ENCODE data around the gene TYW5.
A peak's percentile ranks its signal among the peaks of the same experiment; 100 is the strongest.

The TYW5 gene, protein sequence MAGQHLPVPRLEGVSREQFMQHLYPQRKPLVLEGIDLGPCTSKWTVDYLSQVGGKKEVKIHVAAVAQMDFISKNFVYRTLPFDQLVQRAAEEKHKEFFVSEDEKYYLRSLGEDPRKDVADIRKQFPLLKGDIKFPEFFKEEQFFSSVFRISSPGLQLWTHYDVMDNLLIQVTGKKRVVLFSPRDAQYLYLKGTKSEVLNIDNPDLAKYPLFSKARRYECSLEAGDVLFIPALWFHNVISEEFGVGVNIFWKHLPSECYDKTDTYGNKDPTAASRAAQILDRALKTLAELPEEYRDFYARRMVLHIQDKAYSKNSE

DNA sequence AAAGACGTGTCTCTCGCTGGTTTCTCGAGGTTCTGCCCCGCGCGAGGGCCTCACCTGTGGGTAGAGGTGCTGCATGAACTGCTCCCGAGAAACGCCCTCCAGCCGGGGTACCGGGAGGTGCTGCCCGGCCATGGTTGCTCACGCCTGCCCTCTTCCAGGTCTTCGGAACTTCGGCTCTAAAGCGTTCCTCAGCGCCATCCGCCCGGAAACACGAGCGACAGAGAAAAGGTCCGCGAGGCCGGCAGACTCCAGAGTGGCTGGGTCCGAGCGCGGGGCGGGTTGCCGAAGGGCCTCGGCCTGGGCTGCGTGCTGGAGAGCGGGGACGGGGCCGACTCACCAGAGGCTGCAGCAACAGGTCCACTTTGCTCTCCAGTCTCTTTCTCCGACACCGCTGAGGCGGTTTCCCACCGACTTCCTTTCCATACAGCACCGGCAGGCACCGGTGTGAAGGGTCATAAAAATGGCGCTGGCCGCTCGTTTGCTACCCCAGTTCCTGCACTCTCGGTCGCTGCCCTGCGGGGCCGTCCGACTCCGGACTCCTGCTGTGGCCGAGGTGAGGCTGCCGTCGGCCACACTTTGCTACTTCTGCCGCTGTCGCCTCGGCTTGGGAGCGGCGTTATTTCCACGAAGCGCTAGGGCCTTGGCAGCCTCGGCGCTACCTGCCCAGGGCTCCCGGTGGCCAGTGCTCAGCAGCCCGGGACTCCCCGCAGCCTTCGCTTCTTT is at the start of gene TYW5, which contains the start of gene MAIP1:
TYW5 (minus strand) TSS at position 153 of the 723 bp plus-strand sequence; CDS start at position 132, 21 bp downstream.
MAIP1 (plus strand) TSS at position 244 of the 723 bp plus-strand sequence; CDS start at position 461, 217 bp downstream.
- DNase-seq (ENCODE audit: low spot score), result peak; percentile 77

DNA sequence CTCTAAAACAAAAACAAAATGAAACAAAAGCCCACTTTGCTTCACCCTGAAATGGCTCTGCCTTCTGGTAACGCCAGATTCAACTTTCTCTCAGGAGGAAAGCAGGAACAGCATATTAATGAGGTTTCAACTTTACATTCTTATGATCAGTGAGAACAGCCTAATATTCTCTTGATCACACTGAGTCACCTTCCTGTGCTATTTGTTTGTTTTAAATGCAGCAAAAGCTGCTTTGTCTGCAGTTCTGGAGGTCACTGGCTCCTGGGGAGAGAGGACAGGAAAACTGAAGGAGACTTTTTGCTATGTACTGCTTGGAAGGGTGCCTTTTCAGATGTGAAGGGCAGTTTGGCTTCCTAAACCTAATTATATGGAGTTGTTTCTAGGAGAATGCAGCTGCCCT is 48.2 kb upstream of the TYW5 start:
- DNase-seq (ENCODE audit: low spot score), result no peak

DNA sequence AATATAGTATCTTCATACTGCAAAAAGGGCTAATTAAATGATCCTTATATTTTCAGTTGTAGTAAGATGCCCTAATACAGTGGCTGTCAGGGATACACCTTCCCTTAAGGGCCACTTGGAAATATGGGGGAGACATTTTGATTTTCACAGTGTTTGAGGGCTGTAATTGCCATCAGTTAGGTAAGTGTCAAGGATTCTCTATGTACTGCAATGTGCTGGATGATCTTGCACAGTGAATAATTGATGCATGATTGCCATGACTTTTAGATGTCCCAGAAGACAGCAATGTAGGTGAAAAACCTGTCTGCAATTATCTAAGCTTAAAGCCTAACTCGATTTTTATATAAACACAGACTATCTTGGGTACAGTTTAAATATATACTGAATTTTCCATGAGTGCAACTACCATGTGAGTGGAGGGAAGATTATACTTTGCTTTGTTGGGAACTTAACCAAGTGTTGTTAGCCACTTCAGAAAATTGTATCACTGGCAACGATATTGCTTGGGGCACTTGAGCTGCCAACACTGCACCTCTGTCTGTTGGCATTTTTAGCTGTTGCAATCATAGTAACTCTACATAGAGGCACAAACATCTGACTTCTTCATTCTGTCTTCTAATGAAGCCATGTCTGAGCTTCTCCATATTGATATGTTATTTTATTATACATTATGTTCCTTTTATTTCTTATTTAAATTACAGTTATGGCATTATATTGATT is 45.3 kb upstream of the TYW5 start:
- DNase-seq (ENCODE audit: low spot score), result no peak

DNA sequence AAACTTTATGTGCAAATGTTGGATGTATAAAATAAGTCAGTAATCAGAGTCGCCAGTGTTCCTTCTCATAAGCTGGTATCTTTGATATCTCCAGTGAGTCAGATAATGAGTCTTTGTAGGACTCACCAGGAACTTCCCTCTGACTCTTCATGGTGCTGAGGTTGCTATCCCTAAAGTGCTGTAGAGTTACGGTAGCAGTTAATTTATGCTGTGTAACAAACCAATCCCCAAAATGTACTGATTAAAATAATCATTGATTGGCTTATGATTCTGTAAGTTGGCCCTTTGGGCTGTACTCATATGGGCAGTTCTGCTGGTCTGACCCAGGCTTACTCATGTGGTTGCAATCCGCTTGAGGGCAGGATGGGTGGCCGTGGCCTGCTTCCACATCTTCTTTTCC is 43.9 kb upstream of the TYW5 start:
- DNase-seq (ENCODE audit: low spot score), result no peak

DNA sequence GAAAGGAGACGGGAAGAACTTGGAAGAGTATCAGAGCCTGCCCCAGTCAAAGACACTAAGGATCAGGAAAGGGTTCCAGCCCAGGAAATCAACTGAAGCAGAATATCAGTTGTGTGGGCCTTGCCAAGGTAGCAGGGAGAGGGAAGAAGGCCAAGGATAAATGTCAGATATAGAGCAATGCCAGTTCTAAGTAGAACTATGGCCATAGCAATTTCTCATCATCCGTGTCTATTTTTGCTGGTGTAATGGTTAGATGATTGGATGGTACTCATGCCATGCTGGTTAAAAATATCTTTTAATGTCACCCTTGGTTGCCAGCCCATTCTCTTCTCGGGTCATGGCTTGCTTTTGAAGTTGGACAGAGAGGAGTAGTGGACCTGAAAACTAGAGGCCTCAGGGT is 42.0 kb upstream of the TYW5 start:
- DNase-seq (ENCODE audit: low spot score), result no peak

DNA sequence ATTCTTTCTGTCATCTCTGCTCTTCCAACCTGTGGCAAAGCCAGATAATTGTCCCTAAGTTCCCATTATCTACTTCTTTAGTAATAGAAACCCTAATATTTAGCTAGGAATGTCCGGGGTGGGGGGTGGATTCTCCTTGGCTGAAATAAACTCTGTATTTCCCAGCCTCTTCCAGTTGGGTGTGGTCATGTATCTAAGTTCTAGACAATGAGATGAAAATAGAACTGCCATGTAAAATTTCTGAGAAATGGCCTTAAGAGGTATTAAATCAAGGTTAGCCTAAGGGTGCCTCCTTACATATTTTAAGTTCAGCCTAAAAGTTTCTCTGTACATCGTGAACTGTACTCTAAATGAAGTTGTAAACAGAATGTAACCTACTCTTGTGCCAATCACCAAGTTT is 39.6 kb upstream of the TYW5 start:
- DNase-seq (ENCODE audit: low spot score), result no peak

DNA sequence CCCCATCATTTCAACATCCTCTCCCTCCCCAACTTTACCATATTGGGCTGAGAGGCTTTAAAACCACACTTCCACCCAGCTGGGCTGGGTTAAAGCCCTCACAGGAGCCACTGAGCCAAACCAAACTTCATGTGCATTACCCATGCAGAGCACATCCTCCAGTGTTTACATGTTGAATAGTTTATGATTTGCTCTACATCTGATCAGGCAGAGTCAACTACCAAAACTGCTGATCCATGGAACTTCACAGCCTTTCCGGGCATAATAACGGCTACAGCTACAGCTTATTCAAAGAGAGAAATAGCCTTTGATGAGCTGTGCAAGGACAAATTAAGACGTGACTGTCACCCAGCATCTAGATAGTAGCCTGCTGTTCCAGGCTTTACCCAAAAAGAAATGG is 39.1 kb upstream of the TYW5 start:
- DNase-seq (ENCODE audit: low spot score), result no peak

DNA sequence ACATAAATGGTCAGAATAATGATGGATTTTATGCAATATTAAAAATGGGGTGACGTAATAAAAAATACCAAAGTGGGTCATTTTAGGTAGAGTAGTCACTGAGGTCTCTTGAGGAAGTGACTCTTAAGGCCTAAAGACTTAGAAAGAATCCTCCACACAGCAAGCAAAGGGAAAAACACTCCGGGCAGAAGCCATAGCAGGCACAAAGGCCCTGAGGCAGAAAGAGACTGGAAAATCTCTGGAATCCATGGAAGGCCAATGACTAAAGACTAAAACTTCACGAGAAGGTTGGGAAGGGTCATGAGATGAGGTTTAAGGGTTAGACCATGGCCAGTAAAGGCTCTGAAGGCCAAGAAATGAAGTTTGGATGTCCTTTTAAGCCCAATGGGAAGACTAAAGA is 37.0 kb upstream of the TYW5 start:
- no peak for DNase-seq (ENCODE audit: low spot score)

DNA sequence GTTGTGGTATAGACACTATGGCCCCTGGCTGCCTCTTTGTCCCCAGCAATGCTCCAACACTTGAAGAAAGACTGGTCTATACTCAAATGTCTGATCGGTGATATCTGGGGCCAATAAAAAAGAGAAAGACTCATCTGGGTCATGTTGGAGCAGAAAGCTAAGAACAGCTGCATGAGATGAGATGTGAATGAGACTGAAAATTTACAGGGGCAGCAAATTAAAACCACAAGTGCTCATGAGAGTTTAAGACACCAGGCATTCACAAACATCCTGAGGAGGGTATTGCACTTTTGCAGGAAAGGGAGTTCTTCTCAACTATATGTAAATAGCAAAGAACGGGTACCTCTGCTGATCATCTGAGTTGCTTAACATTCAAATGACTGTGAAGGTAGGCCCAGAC is 36.4 kb upstream of the TYW5 start:
- DNase-seq (ENCODE audit: low spot score), result no peak

DNA sequence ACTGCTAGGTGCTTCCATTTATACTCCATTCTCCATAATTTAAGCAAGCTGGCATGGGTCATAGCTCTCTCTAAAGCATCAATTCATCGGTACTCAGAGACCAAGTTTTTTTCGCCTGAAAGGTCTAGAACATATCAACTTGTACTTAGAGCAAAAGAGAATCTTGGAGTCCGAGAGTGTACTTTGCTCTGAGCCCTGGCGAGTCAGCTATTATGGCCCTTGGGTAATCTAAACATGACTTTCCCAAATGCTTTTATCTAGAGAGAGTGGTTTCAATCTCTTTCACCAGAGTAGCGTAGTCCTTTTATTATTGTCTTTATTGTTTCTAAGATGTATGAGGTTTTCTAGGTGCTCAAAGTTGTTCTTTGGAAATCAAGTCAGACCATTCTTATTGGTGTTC is 34.5 kb upstream of the TYW5 start:
- no peak for DNase-seq (ENCODE audit: low spot score)

DNA sequence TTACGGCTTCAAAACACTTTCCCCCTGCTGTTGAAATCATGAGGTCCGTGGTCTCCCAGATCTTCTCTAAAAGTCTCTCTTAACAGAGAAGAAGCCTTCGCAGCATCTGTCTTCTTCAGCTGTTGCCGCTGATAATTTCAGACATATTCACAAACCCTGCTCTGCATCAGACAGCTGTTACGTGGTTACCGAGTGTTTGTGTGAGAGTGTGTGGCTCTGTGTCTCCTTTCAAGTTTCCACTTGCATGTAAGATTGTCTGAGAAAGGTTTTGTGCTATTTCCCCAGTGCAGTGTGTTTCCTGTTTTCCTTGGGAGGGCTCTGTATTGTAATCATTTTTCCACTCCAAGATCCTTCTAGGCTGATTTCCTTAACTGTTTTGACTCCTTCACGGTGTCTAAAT is 32.9 kb upstream of the TYW5 start:
- DNase-seq (ENCODE audit: low spot score), result no peak

DNA sequence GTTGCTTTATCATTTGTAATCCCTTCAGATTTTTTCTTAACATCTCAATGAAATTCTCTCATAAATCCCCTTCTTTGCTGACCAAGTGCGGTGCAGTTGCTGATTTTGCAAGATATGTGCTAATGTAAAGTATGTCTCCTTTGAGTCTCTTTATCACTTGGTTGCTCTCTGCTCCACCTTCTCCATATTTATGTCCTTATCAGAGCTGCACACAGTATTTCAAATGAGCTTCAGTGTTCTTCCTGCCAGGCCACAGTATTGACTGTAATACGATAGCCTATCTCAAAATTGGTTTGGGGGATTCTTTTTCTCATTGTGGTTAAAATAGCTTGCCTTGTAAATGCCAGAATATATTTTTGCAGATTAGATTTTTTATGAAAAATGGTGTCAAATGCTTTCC is 32.3 kb upstream of the TYW5 start:
- DNase-seq (ENCODE audit: low spot score), result no peak

DNA sequence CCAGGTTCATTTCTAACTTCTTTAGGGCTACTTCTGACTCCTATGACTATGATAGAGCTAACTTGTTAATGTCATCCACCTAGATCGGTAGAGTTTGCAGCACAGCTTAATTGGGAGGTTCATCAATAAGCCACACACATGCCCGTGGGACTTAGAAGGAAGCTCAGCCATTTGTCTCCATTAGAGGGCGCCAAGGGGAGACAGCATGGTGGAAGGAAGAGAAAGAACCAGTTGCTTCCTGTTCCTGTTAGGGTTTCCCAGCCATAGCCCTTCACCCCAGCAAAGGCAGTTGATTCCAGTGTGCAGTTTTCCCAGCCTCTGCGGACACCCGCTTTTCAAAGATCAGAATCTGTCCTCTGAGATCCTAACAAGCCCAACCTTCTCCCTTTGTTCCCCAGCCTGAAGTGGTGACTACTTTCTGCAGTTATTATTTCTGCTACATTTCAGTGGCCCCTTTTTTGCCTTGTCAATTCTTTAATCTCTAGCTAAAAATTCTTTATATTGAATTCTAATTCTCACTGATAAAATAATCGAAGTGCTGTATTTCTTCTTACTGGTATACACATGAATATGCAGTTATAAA is 30.4 kb upstream of the TYW5 start:
- peak; percentile 43 for DNase-seq (ENCODE audit: low spot score)

DNA sequence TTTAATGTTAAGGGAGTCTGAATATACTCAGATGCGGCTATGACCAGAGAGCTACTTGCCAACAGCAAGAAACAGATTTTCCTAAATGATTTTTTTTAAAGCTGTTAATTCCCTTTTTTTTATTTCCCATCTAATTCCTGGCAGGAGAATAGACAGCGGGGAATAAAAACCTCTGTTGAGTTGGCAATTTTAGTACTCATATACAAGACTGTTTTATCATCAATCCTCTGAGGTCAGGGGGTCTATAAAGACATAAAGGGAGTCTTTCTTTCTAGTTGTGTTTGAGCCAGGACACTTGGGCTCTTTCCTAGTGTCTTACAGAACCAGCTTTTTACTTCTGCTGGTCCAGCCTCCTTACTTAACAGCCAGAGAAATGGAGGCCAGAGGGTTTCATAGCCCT is 29.5 kb upstream of the TYW5 start:
- DNase-seq (ENCODE audit: low spot score), result no peak

DNA sequence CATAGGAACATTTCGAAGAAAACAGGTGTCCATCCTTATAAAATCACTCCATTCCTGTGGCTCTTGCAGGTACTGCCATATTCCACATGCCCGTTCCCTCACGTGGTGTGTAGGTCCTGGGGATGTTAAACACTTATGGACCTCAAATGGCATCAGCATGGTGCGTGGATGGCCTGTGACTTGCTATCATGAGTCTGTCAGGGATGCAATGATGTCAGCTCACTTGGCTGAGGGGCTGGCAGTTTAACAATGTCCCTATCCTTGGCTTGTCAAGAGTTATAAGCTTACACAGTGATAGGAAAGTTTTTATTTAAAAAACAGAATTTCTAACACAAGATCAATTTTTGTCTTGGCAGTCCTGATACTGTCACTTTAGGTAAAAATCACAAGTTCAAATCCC is 28.9 kb upstream of the TYW5 start:
- DNase-seq (ENCODE audit: low spot score), result no peak

DNA sequence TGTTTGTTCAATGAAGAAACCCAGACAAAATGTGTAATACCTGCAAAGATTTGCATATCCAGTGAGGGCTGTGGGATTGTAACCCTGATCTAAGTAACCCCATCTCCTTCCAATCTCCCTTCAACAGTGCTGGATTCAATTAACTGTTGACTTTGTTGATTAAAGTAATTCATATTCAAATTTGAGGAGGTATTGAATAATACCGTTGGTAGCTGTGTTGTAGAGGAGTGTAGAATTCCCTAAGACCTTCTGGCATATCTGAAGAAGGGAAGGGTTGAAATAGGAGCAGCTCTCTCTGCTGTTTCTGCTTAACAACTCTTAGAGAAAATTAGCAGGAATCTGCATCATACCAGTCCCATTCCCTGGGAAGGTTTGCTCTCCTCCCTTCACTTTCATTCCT is 28.2 kb upstream of the TYW5 start:
- no peak for DNase-seq (ENCODE audit: low spot score)

DNA sequence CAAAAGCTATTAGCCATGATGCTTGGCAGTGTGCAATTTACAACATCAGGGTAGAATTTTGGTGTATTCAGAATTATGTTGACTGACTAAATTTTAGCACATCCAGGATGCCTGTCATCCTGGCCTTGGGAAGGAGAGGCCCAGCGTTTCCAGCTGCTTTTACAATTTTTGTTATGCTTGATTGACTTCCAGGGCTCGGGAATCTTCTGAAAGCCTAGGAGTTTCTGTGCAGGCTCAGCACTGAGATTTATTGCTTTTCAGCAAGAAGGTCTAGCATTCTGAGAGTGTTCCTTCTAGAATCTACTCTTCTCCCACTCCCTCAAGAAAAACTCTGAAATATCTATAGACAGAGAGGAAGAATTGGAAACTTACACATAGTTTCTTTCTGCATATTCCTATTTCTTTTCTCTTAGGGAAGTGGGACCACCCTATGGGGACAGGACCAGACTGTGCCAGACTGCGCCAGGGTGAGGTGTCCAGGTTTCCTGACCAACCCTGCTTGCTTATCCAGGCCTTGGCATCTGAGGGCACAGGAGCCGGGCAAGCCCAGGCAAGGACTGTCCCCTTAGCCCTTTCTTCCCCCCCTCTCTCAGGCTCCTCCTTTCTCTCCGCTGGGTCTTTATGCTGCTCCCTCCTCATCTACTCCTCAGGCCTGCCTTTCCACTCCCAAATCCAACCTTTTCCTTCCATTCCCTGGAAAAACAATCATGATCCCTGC is 27.0 kb upstream of the TYW5 start:
- no peak for DNase-seq (ENCODE audit: low spot score)

DNA sequence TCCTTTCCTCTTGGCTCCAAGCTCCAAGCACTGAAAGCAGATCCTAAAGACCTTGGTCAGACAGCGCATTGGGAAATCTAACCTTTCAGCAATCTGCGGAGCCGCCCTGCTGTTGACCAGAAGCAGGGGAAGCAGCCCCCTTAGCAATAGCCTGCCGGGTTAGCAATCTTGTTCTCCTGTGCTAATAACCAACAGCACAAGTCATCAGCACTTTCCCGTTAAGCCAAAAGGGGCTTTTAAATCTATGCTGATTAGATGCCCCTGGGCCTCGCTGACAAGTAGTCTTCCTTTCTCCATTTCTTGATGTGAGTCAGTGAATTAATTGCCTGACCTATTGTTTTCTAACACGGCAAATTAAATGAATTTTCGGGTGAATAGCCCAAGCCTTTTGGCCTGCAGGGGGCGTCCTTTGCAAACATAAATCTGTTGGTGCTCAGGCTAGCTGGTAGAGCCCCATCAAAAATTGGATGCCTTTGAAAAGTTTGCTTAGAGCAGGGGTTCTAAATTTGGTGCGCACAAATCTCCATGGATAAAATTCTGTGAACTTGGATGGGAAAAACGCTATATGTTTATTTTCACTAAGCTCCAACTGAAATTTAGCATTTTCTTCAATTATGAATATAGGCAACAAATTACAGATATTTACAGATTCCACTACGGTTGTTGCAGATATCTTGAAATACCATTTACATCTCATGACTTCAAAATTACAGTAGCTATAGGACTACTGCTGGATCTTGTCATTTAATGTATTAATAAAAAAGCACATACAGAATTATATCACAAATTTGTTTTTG is 24.7 kb upstream of the TYW5 start:
- DNase-seq (ENCODE audit: low spot score), result peak; percentile 60

DNA sequence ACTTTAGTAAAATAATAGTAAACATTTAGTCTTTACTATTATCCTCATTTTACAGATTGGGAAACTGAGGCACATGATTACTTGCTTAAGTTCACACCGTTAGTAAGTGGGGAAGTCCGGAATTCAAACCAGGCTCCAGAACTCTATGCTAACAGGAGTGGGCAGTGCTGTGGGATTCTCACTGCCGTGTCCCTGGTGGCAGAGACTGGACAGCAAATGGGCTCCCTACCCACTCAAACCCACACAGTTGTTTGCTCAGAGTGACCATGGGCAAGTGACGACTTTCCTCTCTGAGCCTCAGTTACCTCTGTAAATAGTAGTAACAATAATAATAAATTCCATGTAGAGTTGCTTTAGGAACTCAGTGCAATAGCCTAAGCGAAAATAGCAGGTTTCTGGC is 24.1 kb upstream of the TYW5 start:
- no peak for DNase-seq (ENCODE audit: low spot score)

DNA sequence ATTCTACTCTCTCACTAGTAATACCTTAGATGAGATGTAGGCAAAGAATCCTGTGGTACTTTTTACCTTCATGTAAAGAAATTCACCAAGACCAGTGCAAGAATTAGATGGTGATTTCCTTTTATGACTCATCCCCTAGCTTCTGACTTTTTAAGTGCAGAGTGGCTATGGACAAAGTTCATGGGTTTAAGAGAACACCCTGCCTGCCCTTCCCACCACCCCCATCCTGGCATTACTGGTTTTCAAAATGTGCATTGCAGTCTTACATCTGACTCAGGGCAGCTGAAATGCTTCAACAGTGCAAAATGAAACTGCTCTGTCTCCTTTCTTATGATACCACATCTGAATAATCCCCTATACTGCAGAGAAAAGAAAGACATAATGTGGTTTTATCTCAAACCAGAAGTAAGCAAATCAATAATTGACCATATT is 22.7 kb upstream of the TYW5 start:
- DNase-seq (ENCODE audit: low spot score), result no peak

DNA sequence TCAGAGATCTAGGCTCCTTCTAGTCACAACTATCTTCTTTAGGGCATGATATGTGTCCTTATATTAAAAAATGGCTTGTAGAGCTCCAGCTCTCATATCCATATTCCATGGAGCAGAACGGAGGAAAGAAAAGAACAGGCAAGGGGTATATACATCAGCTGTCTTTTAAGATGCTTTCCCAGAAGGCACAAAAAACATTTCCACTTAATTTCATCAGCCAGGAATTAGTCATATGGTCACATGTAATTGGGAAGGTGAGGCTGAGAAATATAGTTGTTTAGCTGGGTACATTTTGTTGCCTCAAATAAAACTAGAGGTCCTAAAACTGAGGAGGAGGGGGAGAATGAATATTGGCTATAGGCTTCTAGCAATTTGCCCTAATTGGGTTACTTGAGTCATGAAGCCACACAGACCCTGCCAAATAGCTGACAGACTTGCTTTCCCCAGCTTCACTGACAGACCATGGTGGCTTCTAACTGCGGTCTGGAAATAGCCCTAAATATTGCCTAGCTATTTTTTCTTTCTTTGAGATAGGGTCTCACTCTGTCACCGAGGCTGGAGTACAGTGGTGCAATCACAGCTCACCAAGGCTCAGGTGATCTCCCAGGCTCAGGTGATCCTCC is 20.1 kb upstream of the TYW5 start:
- DNase-seq (ENCODE audit: low spot score), result no peak

Data from hematopoietic multipotent progenitor cell treated with erythropoietin and hydrocortisone succinate and interleukin-3 and kit ligand, for 15 days (in vitro differentiated cells).